Measurements from ENCODE around the gene GTF2I.
"Not testable (repeated sequence)": the region's sequence is repeated elsewhere in the genome, so short reads cannot be mapped to it uniquely, and the experiment has no call there.

The GTF2I gene

DNA sequence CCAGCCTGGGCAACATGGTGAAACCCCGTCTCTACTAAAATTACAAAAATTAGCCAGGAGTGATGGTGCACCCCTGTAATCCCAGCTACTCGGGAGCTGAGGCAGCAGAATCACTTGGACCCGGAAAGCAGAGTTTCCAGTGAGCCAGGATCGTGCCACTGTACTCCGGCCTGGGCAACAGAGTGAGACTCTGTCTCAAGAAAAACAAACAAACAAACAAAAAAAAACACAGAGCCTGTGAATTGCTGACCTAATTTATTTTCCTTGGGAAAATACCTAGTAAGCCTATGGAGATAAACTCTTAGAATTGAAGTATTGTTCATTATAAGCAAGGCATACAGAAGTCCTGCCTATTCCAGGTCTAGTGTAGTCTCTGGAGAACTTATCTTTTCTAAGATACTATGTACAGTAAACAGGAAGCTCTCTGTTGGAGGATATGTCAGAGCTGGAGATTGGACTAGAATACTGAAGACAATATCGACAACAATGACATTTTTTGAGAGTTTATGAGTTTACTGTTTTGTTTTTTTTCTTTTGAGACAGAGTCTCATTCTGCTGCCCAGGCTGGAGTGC is 14.9 kb downstream of the GTF2I start:
- Histone ChIP-seq H3K4me1 (ENCODE audit: control insufficient read depth in 2 of 2, insufficient read depth in 2 of 2, low read length in 2 of 2) (no peaks in the 10 kb centered on the region), H3K36me3 (ENCODE audit: control insufficient read depth in 2 of 2, insufficient read depth in 2 of 2, low read length in 2 of 2) (no peaks in the 10 kb centered on the region), H3K4me3 (ENCODE audit: low read length in 2 of 2) (no peak overlapping the region), H3K27me3 (ENCODE audit: control insufficient read depth in 2 of 2, insufficient read depth in 2 of 2, low read length in 2 of 2) (no peaks in the 10 kb centered on the region), H3K9ac (ENCODE audit: low read depth in 1 of 2, low read length in 2 of 2) (no peak overlapping the region), H3K27ac (ENCODE audit: low read depth in 2 of 2, low read length in 2 of 2) (no peak overlapping the region), H3K9me3 (ENCODE audit: control insufficient read depth in 2 of 2, low read length in 2 of 2) (no peaks in the 10 kb centered on the region)

- Histone ChIP-seq H3K27me3 (ENCODE audit: control insufficient read depth in 2 of 2, insufficient read depth in 2 of 2, low read length in 2 of 2) (no peaks in the 10 kb centered on the region), H3K4me1 (ENCODE audit: control insufficient read depth in 2 of 2, insufficient read depth in 2 of 2, low read length in 2 of 2) (no peaks in the 10 kb centered on the region), H3K9ac (ENCODE audit: low read depth in 1 of 2, low read length in 2 of 2) (no peak overlapping the region), H3K36me3 (ENCODE audit: control insufficient read depth in 2 of 2, insufficient read depth in 2 of 2, low read length in 2 of 2) (no peaks in the 10 kb centered on the region), H3K4me3 (ENCODE audit: low read length in 2 of 2) (no peak overlapping the region), H3K9me3 (ENCODE audit: control insufficient read depth in 2 of 2, low read length in 2 of 2) (no peaks in the 10 kb centered on the region), H3K27ac (ENCODE audit: low read depth in 2 of 2, low read length in 2 of 2) (no peak overlapping the region)
Measured at GRCh38 chr7:74674166-74674565, 16.6 kb downstream of the GTF2I start.

GRCh38 chr7:74682829-74683228 is 25.3 kb downstream of the GTF2I start:
- no peaks in the 10 kb centered on the region for H3K36me3 ChIP-seq (ENCODE audit: control insufficient read depth in 2 of 2, insufficient read depth in 2 of 2, low read length in 2 of 2)
- no peaks in the 10 kb centered on the region for H3K4me1 ChIP-seq (ENCODE audit: control insufficient read depth in 2 of 2, insufficient read depth in 2 of 2, low read length in 2 of 2)
- H3K9me3 ChIP-seq (ENCODE audit: control insufficient read depth in 2 of 2, low read length in 2 of 2): no peaks in the 10 kb centered on the region
- no peaks in the 10 kb centered on the region for H3K27me3 ChIP-seq (ENCODE audit: control insufficient read depth in 2 of 2, insufficient read depth in 2 of 2, low read length in 2 of 2)
- no peak overlapping the region for H3K9ac ChIP-seq (ENCODE audit: low read depth in 1 of 2, low read length in 2 of 2)
- no peak overlapping the region for H3K27ac ChIP-seq (ENCODE audit: low read depth in 2 of 2, low read length in 2 of 2)
- H3K4me3 ChIP-seq (ENCODE audit: low read length in 2 of 2): no peak overlapping the region

DNA sequence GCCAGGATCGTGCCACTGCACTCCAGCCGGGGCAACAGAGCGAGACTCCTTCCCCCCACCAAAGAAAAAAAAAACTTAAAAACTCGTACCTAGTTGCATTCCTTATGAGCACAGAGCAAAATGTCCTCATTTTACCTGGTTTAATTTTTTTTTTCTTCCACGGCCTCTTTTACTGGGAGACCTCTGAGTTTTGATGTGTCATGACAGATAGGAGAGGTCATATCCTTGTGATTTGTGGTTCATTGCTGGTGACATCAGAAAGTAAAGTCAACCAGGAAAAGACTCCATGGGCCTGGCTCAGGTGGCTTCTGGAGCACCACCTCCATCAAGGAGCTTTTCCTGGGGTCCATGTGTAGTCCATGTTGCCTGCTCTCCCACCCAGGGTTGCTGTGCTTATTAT is 26.3 kb downstream of the GTF2I start:
- no peaks in the 10 kb centered on the region for H3K9me3 ChIP-seq (ENCODE audit: control insufficient read depth in 2 of 2, low read length in 2 of 2)
- H3K4me3 ChIP-seq (ENCODE audit: low read length in 2 of 2): no peak overlapping the region
- H3K27me3 ChIP-seq (ENCODE audit: control insufficient read depth in 2 of 2, insufficient read depth in 2 of 2, low read length in 2 of 2): no peaks in the 10 kb centered on the region
- H3K27ac ChIP-seq (ENCODE audit: low read depth in 2 of 2, low read length in 2 of 2): no peak overlapping the region
- no peak overlapping the region for H3K9ac ChIP-seq (ENCODE audit: low read depth in 1 of 2, low read length in 2 of 2)
- H3K36me3 ChIP-seq (ENCODE audit: control insufficient read depth in 2 of 2, insufficient read depth in 2 of 2, low read length in 2 of 2): no peaks in the 10 kb centered on the region
- H3K4me1 ChIP-seq (ENCODE audit: control insufficient read depth in 2 of 2, insufficient read depth in 2 of 2, low read length in 2 of 2): no peaks in the 10 kb centered on the region

DNA sequence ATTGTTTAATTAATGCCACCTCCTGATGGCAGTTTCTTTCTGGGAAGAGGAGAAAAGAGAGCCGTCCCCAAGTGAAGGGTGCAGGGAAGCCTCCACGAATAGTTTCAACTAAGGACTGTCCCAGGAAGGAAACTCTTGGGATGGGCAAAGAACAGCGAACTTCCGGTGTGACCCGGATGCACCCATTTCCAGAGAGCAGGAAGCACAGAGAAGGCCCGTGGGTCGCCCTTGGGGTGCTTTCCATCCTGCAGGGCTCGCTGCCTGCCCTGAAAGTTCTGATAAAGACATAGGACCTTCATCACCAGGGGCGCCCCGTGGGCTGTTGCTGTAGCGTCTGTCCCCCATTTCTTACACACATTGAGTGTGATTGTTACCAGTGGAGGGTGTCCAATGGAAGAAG is 27.0 kb downstream of the GTF2I start:
- Histone ChIP-seq H3K27me3 (ENCODE audit: control insufficient read depth in 2 of 2, insufficient read depth in 2 of 2, low read length in 2 of 2) (no peaks in the 10 kb centered on the region), H3K27ac (ENCODE audit: low read depth in 2 of 2, low read length in 2 of 2) (no peak overlapping the region), H3K36me3 (ENCODE audit: control insufficient read depth in 2 of 2, insufficient read depth in 2 of 2, low read length in 2 of 2) (peaks cover 0 to 4% of the 10 kb centered on the region in 2 donors), H3K9ac (ENCODE audit: low read depth in 1 of 2, low read length in 2 of 2) (no peak overlapping the region), H3K4me1 (ENCODE audit: control insufficient read depth in 2 of 2, insufficient read depth in 2 of 2, low read length in 2 of 2) (no peaks in the 10 kb centered on the region), H3K4me3 (ENCODE audit: low read length in 2 of 2) (no peak overlapping the region), H3K9me3 (ENCODE audit: control insufficient read depth in 2 of 2, low read length in 2 of 2) (no peaks in the 10 kb centered on the region)

GRCh38 chr7:74684921-74685320 is 27.4 kb downstream of the GTF2I start:
- no peak overlapping the region for H3K27ac ChIP-seq (ENCODE audit: low read depth in 2 of 2, low read length in 2 of 2)
- no peaks in the 10 kb centered on the region for H3K9me3 ChIP-seq (ENCODE audit: control insufficient read depth in 2 of 2, low read length in 2 of 2)
- H3K9ac ChIP-seq (ENCODE audit: low read depth in 1 of 2, low read length in 2 of 2): no peak overlapping the region

GRCh38 chr7:74690474-74690873 is 33.0 kb downstream of the GTF2I start:
- H3K36me3 ChIP-seq (ENCODE audit: control insufficient read depth in 2 of 2, insufficient read depth in 2 of 2, low read length in 2 of 2): peaks cover 27 to 45% of the 10 kb centered on the region in 2 donors
- H3K9ac ChIP-seq (ENCODE audit: low read depth in 1 of 2, low read length in 2 of 2): no peak overlapping the region
- no peaks in the 10 kb centered on the region for H3K9me3 ChIP-seq (ENCODE audit: control insufficient read depth in 2 of 2, low read length in 2 of 2)
- no peak overlapping the region for H3K4me3 ChIP-seq (ENCODE audit: low read length in 2 of 2)
- H3K4me1 ChIP-seq (ENCODE audit: control insufficient read depth in 2 of 2, insufficient read depth in 2 of 2, low read length in 2 of 2): no peaks in the 10 kb centered on the region
- no peaks in the 10 kb centered on the region for H3K27me3 ChIP-seq (ENCODE audit: control insufficient read depth in 2 of 2, insufficient read depth in 2 of 2, low read length in 2 of 2)
- no peak overlapping the region for H3K27ac ChIP-seq (ENCODE audit: low read depth in 2 of 2, low read length in 2 of 2)

More at GRCh38 chr7:74684921-74685320, 27.4 kb downstream of the GTF2I start:
- H3K4me3 ChIP-seq (ENCODE audit: low read length in 2 of 2): no peak overlapping the region
- H3K36me3 ChIP-seq (ENCODE audit: control insufficient read depth in 2 of 2, insufficient read depth in 2 of 2, low read length in 2 of 2): peaks cover under 1 to 6% of the 10 kb centered on the region in 2 donors
- no peaks in the 10 kb centered on the region for H3K27me3 ChIP-seq (ENCODE audit: control insufficient read depth in 2 of 2, insufficient read depth in 2 of 2, low read length in 2 of 2)
- H3K4me1 ChIP-seq (ENCODE audit: control insufficient read depth in 2 of 2, insufficient read depth in 2 of 2, low read length in 2 of 2): no peaks in the 10 kb centered on the region

GRCh38 chr7:74704419-74704818 is 46.9 kb downstream of the GTF2I start:
- not testable (repeated sequence) for H3K4me3 ChIP-seq (ENCODE audit: low read length in 2 of 2); H3K27me3 ChIP-seq (ENCODE audit: control insufficient read depth in 2 of 2, insufficient read depth in 2 of 2, low read length in 2 of 2); H3K27ac ChIP-seq (ENCODE audit: low read depth in 2 of 2, low read length in 2 of 2); H3K9ac ChIP-seq (ENCODE audit: low read depth in 1 of 2, low read length in 2 of 2); H3K9me3 ChIP-seq (ENCODE audit: control insufficient read depth in 2 of 2, low read length in 2 of 2); H3K4me1 ChIP-seq (ENCODE audit: control insufficient read depth in 2 of 2, insufficient read depth in 2 of 2, low read length in 2 of 2)
- H3K36me3 ChIP-seq (ENCODE audit: control insufficient read depth in 2 of 2, insufficient read depth in 2 of 2, low read length in 2 of 2): peaks cover 51 to 72% of the 10 kb centered on the region in 2 donors

GRCh38 chr7:74707238-74707637 is 49.7 kb downstream of the GTF2I start:
- Histone ChIP-seq H3K4me3 (ENCODE audit: low read length in 2 of 2) (no peak overlapping the region), H3K9me3 (ENCODE audit: control insufficient read depth in 2 of 2, low read length in 2 of 2) (no peaks in the 10 kb centered on the region), H3K36me3 (ENCODE audit: control insufficient read depth in 2 of 2, insufficient read depth in 2 of 2, low read length in 2 of 2) (peaks cover 45 to 72% of the 10 kb centered on the region in 2 donors), H3K4me1 (ENCODE audit: control insufficient read depth in 2 of 2, insufficient read depth in 2 of 2, low read length in 2 of 2) (no peaks in the 10 kb centered on the region), H3K9ac (ENCODE audit: low read depth in 1 of 2, low read length in 2 of 2) (no peak overlapping the region), H3K27ac (ENCODE audit: low read depth in 2 of 2, low read length in 2 of 2) (no peak overlapping the region), H3K27me3 (ENCODE audit: control insufficient read depth in 2 of 2, insufficient read depth in 2 of 2, low read length in 2 of 2) (no peaks in the 10 kb centered on the region)

GRCh38 chr7:74708569-74709275 is 51.2 kb downstream of the GTF2I start:
- H3K27me3 ChIP-seq (ENCODE audit: control insufficient read depth in 2 of 2, insufficient read depth in 2 of 2, low read length in 2 of 2): no peaks in the 10 kb centered on the region
- no peak overlapping the region for H3K4me3 ChIP-seq (ENCODE audit: low read length in 2 of 2)
- H3K9me3 ChIP-seq (ENCODE audit: control insufficient read depth in 2 of 2, low read length in 2 of 2): peaks cover 0 to 4% of the 10 kb centered on the region in 2 donors
- no peak overlapping the region for H3K27ac ChIP-seq (ENCODE audit: low read depth in 2 of 2, low read length in 2 of 2)
- no peaks in the 10 kb centered on the region for H3K4me1 ChIP-seq (ENCODE audit: control insufficient read depth in 2 of 2, insufficient read depth in 2 of 2, low read length in 2 of 2)
- H3K36me3 ChIP-seq (ENCODE audit: control insufficient read depth in 2 of 2, insufficient read depth in 2 of 2, low read length in 2 of 2): peaks cover 47 to 78% of the 10 kb centered on the region in 2 donors
- H3K9ac ChIP-seq (ENCODE audit: low read depth in 1 of 2, low read length in 2 of 2): no peak overlapping the region
